Neural progenitor cell (in vitro differentiated cells): Measurements from ENCODE around the gene ABHD16B. TPM values are rescaled to one million over a fixed set of nuclear protein-coding genes. Genes with fewer than 3 reads are reported as not detected.

ENCODE experiments used
- DNase-seq: peaks from one replicate; pipeline ENCODE4 v3.0.0-alpha.2; 2016; ENCODE audit warnings: low spot score
- H2AFZ ChIP-seq: fragments of 200-600 bp; sonication (generic); replicated peaks from 2 replicates; pipeline ENCODE4 v1.6.1; 2016; ENCODE audit warnings: antibody characterized with exemption
- H3F3A ChIP-seq: fragments of 200-600 bp; sonication (generic); 2 replicates; pipeline ENCODE4 v1.6.1; 2016; ENCODE audit warnings: antibody characterized with exemption, low read depth
- H3K27ac ChIP-seq: fragments of 200-600 bp; sonication (generic); 2 replicates; pipeline ENCODE4 v1.5.1; 2016; ENCODE audit warnings: mild to moderate bottlenecking
- H3K27me3 ChIP-seq: fragments of 200-600 bp; sonication (generic); 2 replicates; pipeline ENCODE4 v1.6.1; 2016; ENCODE audit warnings: mild to moderate bottlenecking, moderate library complexity
- H3K36me3 ChIP-seq: fragments of 200-600 bp; sonication (generic); 2 replicates; pipeline ENCODE4 v1.5.1; 2016
- H3K4me1 ChIP-seq: fragments of 200-600 bp; sonication (generic); 2 replicates; pipeline ENCODE4 v1.6.1; 2016; ENCODE audit warnings: mixed run types
- H3K4me2 ChIP-seq: fragments of 200-600 bp; sonication (generic); 2 replicates; pipeline ENCODE4 v1.6.1; 2016
- H3K4me3 ChIP-seq: fragments of 200-600 bp; sonication (generic); 2 replicates; pipeline ENCODE4 v1.5.1; 2016
- H3K79me2 ChIP-seq: fragments of 200-600 bp; sonication (generic); 2 replicates; pipeline ENCODE4 v1.6.1; 2016; ENCODE audit warnings: low read depth
- H3K9ac ChIP-seq: fragments of 200-600 bp; sonication (generic); 2 replicates; pipeline ENCODE4 v1.6.1; 2016
- H3K9me3 ChIP-seq: fragments of 200-600 bp; sonication (generic); 2 replicates; pipeline ENCODE4 v1.5.1; 2016; ENCODE audit warnings: low read depth
- H4K20me1 ChIP-seq: fragments of 200-600 bp; sonication (generic); 2 replicates; pipeline ENCODE4 v1.6.1; 2016; ENCODE audit warnings: low read depth
- H3K27ac Mint-ChIP-seq: 3 replicates; pipeline ENCODE4 v1.8.0; 2021; ENCODE audit warnings: mixed read lengths
- H3K27me3 Mint-ChIP-seq: 2 replicates; pipeline ENCODE4 v1.8.0; 2022; ENCODE audit warnings: low read depth, mild to moderate bottlenecking, inconsistent platforms, moderate library complexity, mixed read lengths; ENCODE audit not compliant: insufficient read depth
- H3K36me3 Mint-ChIP-seq: 3 replicates; pipeline ENCODE4 v1.8.0; 2021; ENCODE audit warnings: mixed read lengths
- H3K4me1 Mint-ChIP-seq: 3 replicates; pipeline ENCODE4 v1.8.0; 2021; ENCODE audit warnings: mixed read lengths
- H3K4me3 Mint-ChIP-seq: 3 replicates; pipeline ENCODE4 v1.8.0; 2021; ENCODE audit warnings: mild to moderate bottlenecking, moderate library complexity, mixed read lengths
- H3K9me3 Mint-ChIP-seq: 3 replicates; pipeline ENCODE4 v1.8.0; 2020; ENCODE audit warnings: mixed read lengths
- CTCF ChIP-seq: fragments of 200-600 bp; sonication (generic); IDR thresholded peaks from 2 replicates; pipeline ENCODE4 v1.5.1; 2017; ENCODE audit warnings: antibody characterized with exemption, mild to moderate bottlenecking
- EZH2 ChIP-seq: fragments of 200-600 bp; sonication (generic); IDR thresholded peaks from 2 replicates; pipeline ENCODE4 v1.6.1; 2017; ENCODE audit warnings: antibody characterized with exemption, mild to moderate bottlenecking, moderate library complexity
- EZH2phosphoT487 ChIP-seq: fragments of 200-600 bp; sonication (generic); IDR thresholded peaks from 2 replicates; pipeline ENCODE4 v1.6.1; 2017; ENCODE audit warnings: antibody characterized with exemption
- total RNA-seq: library from RNA; depleted of rRNA; stranded (reverse); fragments of >200 nt; gene quantifications from 2 replicates; pipeline ENCODE4 v1.2.3, GENCODE V29; 2015; ENCODE audit warnings: low replicate concordance

ABHD16B gene
- total RNA-seq, 1 donor from 2014 or later = not detected

DNA sequence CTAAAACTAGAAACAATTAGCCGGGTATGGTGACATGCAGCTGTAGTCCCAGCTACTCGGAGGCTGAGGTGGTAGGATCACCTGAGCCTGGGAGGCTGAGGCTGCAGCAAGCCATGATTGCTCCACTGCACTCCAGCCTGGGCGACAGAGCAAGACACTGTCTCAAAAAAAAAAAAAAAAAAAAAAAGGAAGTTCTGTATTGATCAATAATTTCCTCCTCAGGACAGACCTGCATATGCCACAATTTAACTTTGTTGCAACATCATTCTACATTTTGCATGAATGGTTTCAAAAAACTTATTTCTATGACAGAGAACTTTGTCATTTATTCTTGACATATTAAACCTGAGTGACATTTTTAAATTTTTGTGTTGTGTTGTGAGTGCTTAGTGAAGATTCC is 39.1 kb downstream of the ABHD16B start:
- TF ChIP-seq EZH2 = no peak
- no peak for TF ChIP-seq EZH2phosphoT487
- TF ChIP-seq CTCF = no peak
- Histone ChIP-seq H3K4me1 (peaks cover 9% of the 10 kb centered on the region), H3K79me2 (peaks cover 98% of the 10 kb centered on the region), H2AFZ (no peak overlapping the region), H3K4me2 (no peak overlapping the region), H3F3A (peaks cover 19% of the 10 kb centered on the region), H3K9me3 (no peaks in the 10 kb centered on the region), H3K27ac (no peak overlapping the region), H3K4me3 (no peak overlapping the region), H4K20me1 (peaks cover 84% of the 10 kb centered on the region), H3K27me3 (no peaks in the 10 kb centered on the region), H3K9ac (no peak overlapping the region), H3K36me3 (no peaks in the 10 kb centered on the region)
- peaks cover 6% of the 10 kb centered on the region for H3K27me3 Mint-ChIP-seq
- no peak for DNase-seq
- H3K4me1 Mint-ChIP-seq = peaks cover 30% of the 10 kb centered on the region
- peaks cover 4% of the 10 kb centered on the region for H3K36me3 Mint-ChIP-seq
- H3K4me3 Mint-ChIP-seq = no peak overlapping the region
- no peak overlapping the region for H3K27ac Mint-ChIP-seq
- H3K9me3 Mint-ChIP-seq = no peaks in the 10 kb centered on the region

- Histone ChIP-seq H3K27me3 (no peaks in the 10 kb centered on the region), H3K9ac (no peak overlapping the region), H3K36me3 (no peaks in the 10 kb centered on the region), H3F3A (peaks cover 7% of the 10 kb centered on the region), H3K79me2 (peaks cover 95% of the 10 kb centered on the region), H3K4me1 (no peaks in the 10 kb centered on the region), H3K4me2 (no peak overlapping the region), H3K9me3 (no peaks in the 10 kb centered on the region), H3K4me3 (no peak overlapping the region), H4K20me1 (peaks cover 68% of the 10 kb centered on the region), H2AFZ (no peak overlapping the region), H3K27ac (no peak overlapping the region)
- no peak for DNase-seq
- TF ChIP-seq EZH2 = no peak
- no peak for TF ChIP-seq EZH2phosphoT487
- no peak for TF ChIP-seq CTCF
- H3K27ac Mint-ChIP-seq = no peak overlapping the region
- no peaks in the 10 kb centered on the region for H3K9me3 Mint-ChIP-seq
- H3K4me3 Mint-ChIP-seq = no peak overlapping the region
- H3K27me3 Mint-ChIP-seq = peaks cover 4% of the 10 kb centered on the region
- peaks cover 7% of the 10 kb centered on the region for H3K4me1 Mint-ChIP-seq
- peaks cover 6% of the 10 kb centered on the region for H3K36me3 Mint-ChIP-seq
Measured at GRCh38 chr20:63903796-63904561, 42.7 kb downstream of the ABHD16B start.

DNA sequence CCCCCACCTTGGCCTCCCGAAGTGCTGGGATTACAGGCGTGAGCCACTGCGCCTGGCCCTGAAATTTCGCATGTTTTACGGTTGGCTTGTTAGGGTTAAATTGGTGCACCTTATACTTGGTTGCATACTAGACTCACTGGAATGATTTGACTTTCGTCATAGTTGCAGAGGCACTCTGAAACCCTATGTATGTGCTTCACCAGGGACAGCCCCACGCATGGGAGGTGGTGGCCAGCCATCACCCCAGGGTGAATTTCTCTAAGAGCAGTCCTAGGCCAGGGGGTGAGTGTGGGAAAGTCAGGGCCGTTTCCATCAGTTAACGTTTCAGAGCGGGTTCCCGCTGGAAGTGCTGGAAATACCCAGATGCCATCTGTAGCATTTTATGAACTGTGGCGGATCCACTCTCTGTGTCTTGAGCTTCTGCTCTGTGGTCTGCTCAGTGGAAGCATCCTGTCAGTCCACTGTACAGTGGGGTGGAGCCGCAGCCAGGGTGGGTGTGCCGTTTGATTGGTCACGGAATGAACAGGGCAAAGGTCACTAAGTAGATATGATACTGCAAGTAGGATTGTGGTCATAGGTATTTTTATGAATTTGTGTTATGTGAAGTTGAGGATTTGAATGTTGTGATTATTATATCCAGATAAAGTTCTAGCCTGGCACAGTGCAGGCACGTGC is 46.8 kb downstream of the ABHD16B start:
- no peak overlapping the region for H3K9ac ChIP-seq
- H3K36me3 Mint-ChIP-seq = peaks cover 13% of the 10 kb centered on the region
- no peaks in the 10 kb centered on the region for H3F3A ChIP-seq
- H3K4me3 ChIP-seq = no peak overlapping the region
- DNase-seq = no peak
- peaks cover 14% of the 10 kb centered on the region for H3K4me1 Mint-ChIP-seq
- TF ChIP-seq EZH2 (no peak), EZH2phosphoT487 (no peak), CTCF (no peak)
- peaks cover 95% of the 10 kb centered on the region for H3K79me2 ChIP-seq
- H3K36me3 ChIP-seq = no peaks in the 10 kb centered on the region
- peaks cover 4% of the 10 kb centered on the region for H3K9me3 Mint-ChIP-seq
- H3K27ac ChIP-seq = no peak overlapping the region
- no peaks in the 10 kb centered on the region for H3K27me3 ChIP-seq
- H3K4me2 ChIP-seq = no peak overlapping the region
- H3K27ac Mint-ChIP-seq = no peak overlapping the region
- no peak overlapping the region for H3K4me3 Mint-ChIP-seq
- peaks cover 78% of the 10 kb centered on the region for H4K20me1 ChIP-seq
- H2AFZ ChIP-seq = no peak overlapping the region
- no peaks in the 10 kb centered on the region for H3K9me3 ChIP-seq
- peaks cover 2% of the 10 kb centered on the region for H3K27me3 Mint-ChIP-seq
- H3K4me1 ChIP-seq = no peaks in the 10 kb centered on the region
